Stimulated activated naive B cell treated with anti-CD40 and anti-IgM and Interleukin-4, amounts not matched to agents 10 μg/mL and 1 μg/mL and 100 μg/mL, for 72 hours (primary cell): ENCODE results near the gene HAGH.

Source experiments
- ATAC-seq, 2 donors: fragments of 150-1000 bp; cut with Tn5 transposase; replicated peaks; 2 replicates each; pipeline ENCODE4 v1.10.0; 2021; ENCODE audit warnings: moderate library complexity in 1 of 2
- DNase-seq: peaks from one replicate; pipeline ENCODE4 v3.0.0; 2021
- H3K27ac Mint-ChIP-seq: one replicate; pipeline ENCODE4 v1.8.0; 2022; ENCODE audit warnings: mild to moderate bottlenecking, mixed read lengths
- H3K27me3 Mint-ChIP-seq, 2 donors: one replicate each; pipeline ENCODE4 v1.8.0; 2022; ENCODE audit warnings: mixed read lengths in 2 of 2
- H3K36me3 Mint-ChIP-seq, 2 donors: one replicate each; pipeline ENCODE4 v1.8.0; 2022; ENCODE audit warnings: mixed read lengths in 2 of 2, mild to moderate bottlenecking in 1 of 2
- H3K4me1 Mint-ChIP-seq, 2 donors: one replicate each; pipeline ENCODE4 v1.8.0; 2022; ENCODE audit warnings: mixed read lengths in 2 of 2, mild to moderate bottlenecking in 1 of 2
- H3K4me3 Mint-ChIP-seq, 2 donors: one replicate each; pipeline ENCODE4 v1.8.0; 2022; ENCODE audit warnings: mild to moderate bottlenecking in 2 of 2, mixed read lengths in 2 of 2, moderate library complexity in 1 of 2
- H3K9me3 Mint-ChIP-seq, 2 donors: one replicate each; pipeline ENCODE4 v1.8.0; 2022; ENCODE audit warnings: mixed read lengths in 2 of 2, mild to moderate bottlenecking in 1 of 2

Gene HAGH

GRCh38 chr16:1765826-1766225 lies 60.8 kb downstream of the HAGH start:
- no peak overlapping the region for H3K4me3 Mint-ChIP-seq
- peak overlapping the region; percentile 56 for H3K27ac Mint-ChIP-seq
- H3K4me1 Mint-ChIP-seq: peaks cover 11 to 26% of the 10 kb centered on the region in 2 donors
- ATAC-seq: no peak
- no peaks in the 10 kb centered on the region for H3K27me3 Mint-ChIP-seq
- H3K36me3 Mint-ChIP-seq: peaks cover 48 to 55% of the 10 kb centered on the region in 2 donors
- no peak for DNase-seq
- H3K9me3 Mint-ChIP-seq: no peaks in the 10 kb centered on the region

- no peak for DNase-seq
- Mint-ChIP-seq H3K9me3 (no peaks in the 10 kb centered on the region), H3K4me1 (peaks cover 6 to 20% of the 10 kb centered on the region in 2 donors), H3K4me3 (no peak overlapping the region), H3K27ac (peak overlapping the region; percentile 59), H3K36me3 (peaks cover 45 to 55% of the 10 kb centered on the region in 2 donors), H3K27me3 (no peaks in the 10 kb centered on the region)
- no peak for ATAC-seq
Measured at GRCh38 chr16:1764971-1765370, 61.7 kb downstream of the HAGH start.

GRCh38 chr16:1763521-1764511 lies 62.8 kb downstream of the HAGH start:
- ATAC-seq: no peak
- Mint-ChIP-seq H3K27me3 (no peaks in the 10 kb centered on the region), H3K9me3 (no peaks in the 10 kb centered on the region), H3K36me3 (peaks cover 47 to 52% of the 10 kb centered on the region in 2 donors), H3K4me1 (peaks cover 2 to 11% of the 10 kb centered on the region in 2 donors), H3K4me3 (no peak overlapping the region), H3K27ac (no peak overlapping the region)
- DNase-seq: no peak

- peak overlapping the region; percentile 84 for H3K27ac Mint-ChIP-seq
- DNase-seq: no peak
- peaks cover 43 to 46% of the 10 kb centered on the region in 2 donors for H3K36me3 Mint-ChIP-seq
- peaks cover 1 to 3% of the 10 kb centered on the region in 2 donors for H3K4me1 Mint-ChIP-seq
- no peak overlapping the region for H3K4me3 Mint-ChIP-seq
- no peak for ATAC-seq
- no peaks in the 10 kb centered on the region for H3K9me3 Mint-ChIP-seq
- H3K27me3 Mint-ChIP-seq: no peaks in the 10 kb centered on the region
Measured at GRCh38 chr16:1762879-1763520, 63.6 kb downstream of the HAGH start.

GRCh38 chr16:1762196-1762878 lies 64.3 kb downstream of the HAGH start:
- Mint-ChIP-seq H3K36me3 (peaks cover 43 to 49% of the 10 kb centered on the region in 2 donors), H3K4me1 (peaks cover 0 to 3% of the 10 kb centered on the region in 2 donors), H3K9me3 (no peaks in the 10 kb centered on the region), H3K27ac (peak overlapping the region; percentile 84), H3K27me3 (no peaks in the 10 kb centered on the region), H3K4me3 (no peak overlapping the region)
- DNase-seq (no peak), ATAC-seq (no peak)

- Mint-ChIP-seq H3K27ac (no peak overlapping the region), H3K4me1 (peaks cover 0 to 3% of the 10 kb centered on the region in 2 donors), H3K36me3 (peaks cover 44 to 46% of the 10 kb centered on the region in 2 donors), H3K9me3 (no peaks in the 10 kb centered on the region), H3K27me3 (no peaks in the 10 kb centered on the region), H3K4me3 (no peak overlapping the region)
- DNase-seq (no peak), ATAC-seq (no peak)
Measured at GRCh38 chr16:1761751-1762150, 64.9 kb downstream of the HAGH start.

- Mint-ChIP-seq H3K4me1 (peaks cover 0 to 3% of the 10 kb centered on the region in 2 donors), H3K4me3 (no peak overlapping the region), H3K27ac (peak overlapping the region; percentile 47), H3K36me3 (peaks cover 44 to 49% of the 10 kb centered on the region in 2 donors), H3K27me3 (no peaks in the 10 kb centered on the region), H3K9me3 (no peaks in the 10 kb centered on the region)
- no peak for ATAC-seq
- DNase-seq: no peak
Measured at GRCh38 chr16:1760911-1761310, 65.7 kb downstream of the HAGH start.

GRCh38 chr16:1759511-1759910 lies 67.1 kb downstream of the HAGH start:
- no peaks in the 10 kb centered on the region for H3K9me3 Mint-ChIP-seq

GRCh38 chr16:1758923-1759322 lies 67.7 kb downstream of the HAGH start:
- Mint-ChIP-seq H3K4me1 (peaks cover 0 to 3% of the 10 kb centered on the region in 2 donors), H3K27ac (no peak overlapping the region), H3K27me3 (no peaks in the 10 kb centered on the region), H3K36me3 (peaks cover 58 to 59% of the 10 kb centered on the region in 2 donors), H3K4me3 (no peak overlapping the region), H3K9me3 (no peaks in the 10 kb centered on the region)
- ATAC-seq (no peak), DNase-seq (no peak)

More at GRCh38 chr16:1759511-1759910, 67.1 kb downstream of the HAGH start:
- no peak overlapping the region for H3K27ac Mint-ChIP-seq
- no peaks in the 10 kb centered on the region for H3K27me3 Mint-ChIP-seq
- ATAC-seq (no peak), DNase-seq (no peak)
- peaks cover 0 to 3% of the 10 kb centered on the region in 2 donors for H3K4me1 Mint-ChIP-seq
- H3K4me3 Mint-ChIP-seq: no peak overlapping the region
- peaks cover 55% of the 10 kb centered on the region in 2 donors for H3K36me3 Mint-ChIP-seq

- ATAC-seq (no peak), DNase-seq (no peak)
- Mint-ChIP-seq H3K36me3 (peaks cover 56 to 57% of the 10 kb centered on the region in 2 donors), H3K27ac (peak overlapping the region; percentile 62), H3K27me3 (no peaks in the 10 kb centered on the region), H3K9me3 (no peaks in the 10 kb centered on the region), H3K4me3 (no peak overlapping the region), H3K4me1 (peaks cover 0 to 3% of the 10 kb centered on the region in 2 donors)
Measured at GRCh38 chr16:1757714-1758461, 68.7 kb downstream of the HAGH start.
